Liver (tissue), 3 donors: ENCODE measurements around the gene MAPRE3.

Experiments
- CTCF ChIP-seq: fragments of 150-350 bp; IDR thresholded peaks from 2 replicates; pipeline ENCODE4 v1.5.1; 2017; ENCODE audit warnings: improper control_type of control experiment, low read depth, low read length; ENCODE audit not compliant: missing input control
- JUND ChIP-seq, 2 donors: IDR thresholded peaks; 2 replicates each; pipeline ENCODE4 v1.6.1; 2016; ENCODE audit warnings: antibody characterized with exemption in 2 of 2
- donor health status: healthy.
- donor health status: healthy.

- no peak for TF ChIP-seq CTCF
- no peak for TF ChIP-seq JUND (IDR thresholded peaks at IDR 0.05)
These were observed 62.2 kb downstream of the MAPRE3 start, which contains the start of gene TMEM214 for GRCh38 chr2:27032495-27033252.
